Measurements from ENCODE around the gene CDH4.

DNA sequence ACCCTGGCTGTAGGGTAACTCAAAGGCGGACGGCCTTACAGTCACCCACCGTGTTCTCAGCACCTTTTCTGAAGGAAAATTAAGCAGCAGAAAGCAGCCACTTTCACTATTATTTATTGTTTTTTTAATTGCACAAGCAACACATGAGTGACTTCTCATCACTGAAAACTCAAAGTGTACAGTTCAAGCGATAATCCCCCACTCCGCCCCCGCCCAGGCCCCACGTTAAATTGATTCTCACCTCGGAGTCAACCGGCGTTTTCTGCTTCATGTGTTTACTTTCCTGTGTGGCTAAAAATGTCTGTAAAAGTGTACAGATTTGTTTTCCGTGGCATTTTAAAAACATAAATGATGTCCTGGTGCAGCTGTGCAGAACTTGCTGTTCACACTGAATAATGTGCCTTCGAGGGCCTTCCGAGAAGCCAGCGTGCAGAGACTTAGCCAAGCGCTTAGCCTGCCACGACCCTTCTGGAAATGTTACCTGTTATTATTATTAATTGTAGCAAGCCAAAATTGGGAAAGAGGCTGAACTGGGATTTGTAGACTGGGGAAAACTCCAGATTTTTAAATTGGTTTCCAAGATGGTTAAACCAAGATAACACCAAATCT, 335.7 kb downstream of the CDH4 start:
- TF ChIP-seq CTCF (IDR thresholded peaks at IDR 0.05; ENCODE audit: extremely low read depth in 1 of 2, insufficient read depth in 1 of 2, low read depth in 1 of 2, low read length in 2 of 2), result no peak
- no peak for TF ChIP-seq POLR2A (IDR thresholded peaks at IDR 0.05; ENCODE audit: low read depth, low read length)
- no peak for TF ChIP-seq EZH2 (IDR thresholded peaks at IDR 0.05; ENCODE audit: borderline replicate concordance, low read depth, low read length, severe bottlenecking)
- no peak for TF ChIP-seq MAX (IDR thresholded peaks at IDR 0.05; ENCODE audit: insufficient read depth, insufficient read length)
- no peak for TF ChIP-seq FOS (IDR thresholded peaks at IDR 0.05; ENCODE audit: borderline replicate concordance, insufficient read depth, low read length)
- TF ChIP-seq POLR2AphosphoS5 (IDR thresholded peaks at IDR 0.05; ENCODE audit: insufficient read depth, low read depth, low read length), result no peak
- TF ChIP-seq JUN (IDR thresholded peaks at IDR 0.05; ENCODE audit: borderline replicate concordance, insufficient read depth, insufficient read length, low read depth), result no peak
- TF ChIP-seq MYC (IDR thresholded peaks at IDR 0.05; ENCODE audit: low read depth, low read length), result no peak
- no peak for TF ChIP-seq GATA2 (IDR thresholded peaks at IDR 0.05; ENCODE audit: insufficient read depth, insufficient read length, low read depth, low read length)

All from endothelial cell of umbilical vein (primary cell).